Measurements from ENCODE around the gene TFDP2. TPM values are rescaled to one million over a fixed set of nuclear protein-coding genes. Genes with fewer than 3 reads are reported as not detected.

The TFDP2 gene
- total and polyA plus RNA-seq, 4 donors, result 13.3 to 62.5 (median 27.8) TPM

DNA sequence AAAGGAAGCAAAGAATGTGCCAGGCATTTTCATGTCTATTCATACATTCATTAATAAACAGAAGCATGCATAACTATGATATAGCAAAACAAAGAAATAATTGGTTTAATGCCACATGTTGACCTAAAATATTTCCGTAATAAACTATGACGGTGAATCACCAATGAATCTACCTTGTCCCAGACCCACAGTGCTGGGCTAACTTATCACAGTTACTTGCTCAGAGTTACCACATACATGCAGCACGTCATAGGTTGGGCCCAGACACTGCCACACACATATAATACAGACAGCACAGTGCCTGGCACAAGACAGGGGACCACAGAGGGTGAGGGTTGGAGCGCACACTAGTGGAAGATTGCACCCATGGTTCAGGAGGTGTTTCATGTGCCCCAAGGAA lies 186.0 kb downstream of the TFDP2 start:
- Histone ChIP-seq H3K9me3 (ENCODE audit: control insufficient read depth, low read length) (no peaks in the 10 kb centered on the region), H3K27ac (ENCODE audit: low read depth in 1 of 2, low read length in 2 of 2) (no peak overlapping the region), H3K36me3 (ENCODE audit: control insufficient read depth in 1 of 2, insufficient read depth in 2 of 2, low read length in 1 of 2) (peaks cover 0 to 4% of the 10 kb centered on the region in 2 donors), H3K4me3 (ENCODE audit: low read length in 2 of 2) (no peak overlapping the region), H3K4me1 (ENCODE audit: control insufficient read depth in 1 of 2, insufficient read depth in 2 of 2, low read length in 2 of 2) (peaks cover 0 to 2% of the 10 kb centered on the region in 2 donors), H3K27me3 (ENCODE audit: control insufficient read depth in 1 of 2, insufficient read depth in 2 of 2, low read length in 1 of 2) (no peaks in the 10 kb centered on the region)
- intact Hi-C loops (cut with DNase I), result loop anchor here (5.0 to 10.0 kb wide), 2 partner anchors 314 to 322 kb away; no protein-coding TSS in a partner anchor
- WGBS, 2 donors, result 89 to 90% methylated on average over 4 of the region's 4 CpGs
- ATAC-seq (ENCODE audit: low FRiP score) (no peak), DNase-seq (no peak)

DNA sequence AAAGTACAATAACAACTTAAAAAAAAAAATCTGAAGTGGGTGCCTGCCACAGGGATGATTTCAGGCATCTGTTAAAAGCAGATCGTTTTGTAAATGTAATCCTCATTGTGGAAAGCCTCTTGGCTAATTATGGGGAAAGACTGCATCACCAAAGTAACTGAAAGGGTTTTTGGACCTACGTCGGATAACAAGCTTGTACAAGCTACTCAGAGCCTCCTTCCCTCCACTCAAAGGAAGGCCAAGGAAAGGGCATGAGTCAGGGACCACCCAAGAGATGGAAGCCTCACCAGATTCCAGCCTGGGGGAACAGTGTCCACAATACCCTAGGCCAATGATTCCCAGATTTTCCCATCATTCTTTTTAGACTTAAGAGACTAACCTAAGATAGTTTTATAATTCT lies 188.6 kb downstream of the TFDP2 start:
- H3K27me3 ChIP-seq (ENCODE audit: control insufficient read depth in 1 of 2, insufficient read depth in 2 of 2, low read length in 1 of 2), result no peaks in the 10 kb centered on the region
- peak overlapping the region; percentile 52 to 67 for H3K27ac ChIP-seq (ENCODE audit: low read depth in 1 of 2, low read length in 2 of 2)
- H3K4me1 ChIP-seq (ENCODE audit: control insufficient read depth in 1 of 2, insufficient read depth in 2 of 2, low read length in 2 of 2), result peaks cover 0 to 2% of the 10 kb centered on the region in 2 donors
- H3K36me3 ChIP-seq (ENCODE audit: control insufficient read depth in 1 of 2, insufficient read depth in 2 of 2, low read length in 1 of 2), result peaks cover 0 to 4% of the 10 kb centered on the region in 2 donors
- intact Hi-C loops (cut with DNase I), result loop anchor here (5.0 to 10.0 kb wide), 2 partner anchors 317 to 324 kb away; no protein-coding TSS in a partner anchor
- ATAC-seq (ENCODE audit: low FRiP score), result peak; percentile 63
- no peaks in the 10 kb centered on the region for H3K9me3 ChIP-seq (ENCODE audit: control insufficient read depth, low read length)
- H3K4me3 ChIP-seq (ENCODE audit: low read length in 2 of 2), result no peak overlapping the region
- DNase-seq, result no peak
- WGBS, 2 donors, result 29 to 37% methylated on average over 3 of the region's 3 CpGs

- intact Hi-C loops (cut with DNase I), result loop anchor here (5.0 to 10.0 kb wide), 2 partner anchors 317 to 325 kb away; no protein-coding TSS in a partner anchor
- peak overlapping the region; percentile 59 to 94 for H3K27ac ChIP-seq (ENCODE audit: low read depth in 1 of 2, low read length in 2 of 2)
- peaks cover 0 to 4% of the 10 kb centered on the region in 2 donors for H3K36me3 ChIP-seq (ENCODE audit: control insufficient read depth in 1 of 2, insufficient read depth in 2 of 2, low read length in 1 of 2)
- no peak for DNase-seq
- 33 to 35% methylated on average over 8 of the region's 8 CpGs for WGBS, 2 donors
- H3K27me3 ChIP-seq (ENCODE audit: control insufficient read depth in 1 of 2, insufficient read depth in 2 of 2, low read length in 1 of 2), result no peaks in the 10 kb centered on the region
- no peak overlapping the region for H3K4me3 ChIP-seq (ENCODE audit: low read length in 2 of 2)
- H3K4me1 ChIP-seq (ENCODE audit: control insufficient read depth in 1 of 2, insufficient read depth in 2 of 2, low read length in 2 of 2), result peaks cover 0 to 2% of the 10 kb centered on the region in 2 donors
- no peaks in the 10 kb centered on the region for H3K9me3 ChIP-seq (ENCODE audit: control insufficient read depth, low read length)
- peak; percentile 58 for ATAC-seq (ENCODE audit: low FRiP score)
Observed at GRCh38 chr3:141959589-141960554, 189.5 kb downstream of the TFDP2 start.

DNA sequence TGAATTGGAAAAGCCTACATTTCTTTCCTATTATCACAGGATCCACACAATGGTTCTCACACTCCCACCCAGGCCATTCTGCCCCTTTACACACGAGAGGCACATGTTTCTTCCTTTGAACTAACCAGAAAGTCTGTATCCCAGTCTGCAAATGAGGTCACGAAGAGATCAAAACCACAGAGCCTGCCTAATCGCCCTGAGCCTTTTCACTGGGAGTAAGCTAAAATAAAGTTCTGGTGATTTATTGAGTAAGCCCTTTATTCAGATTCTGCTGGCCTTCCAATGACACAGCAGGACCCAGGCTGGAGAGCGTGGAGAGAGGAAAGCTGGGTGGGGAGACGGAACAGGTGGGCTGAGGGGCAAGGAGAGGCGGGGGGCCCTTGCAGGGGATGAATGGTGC lies 194.2 kb downstream of the TFDP2 start:
- no peak overlapping the region for H3K4me3 ChIP-seq (ENCODE audit: low read length in 2 of 2)
- DNase-seq (no peak), ATAC-seq (ENCODE audit: low FRiP score) (no peak)
- H3K4me1 ChIP-seq (ENCODE audit: control insufficient read depth in 1 of 2, insufficient read depth in 2 of 2, low read length in 2 of 2), result peaks cover 0 to 2% of the 10 kb centered on the region in 2 donors
- intact Hi-C loops (cut with DNase I), result no loop called here
- no peaks in the 10 kb centered on the region for H3K9me3 ChIP-seq (ENCODE audit: control insufficient read depth, low read length)
- 22 to 43% methylated on average over 6 of the region's 6 CpGs for WGBS, 2 donors
- H3K27ac ChIP-seq (ENCODE audit: low read depth in 1 of 2, low read length in 2 of 2), result no peak overlapping the region
- H3K36me3 ChIP-seq (ENCODE audit: control insufficient read depth in 1 of 2, insufficient read depth in 2 of 2, low read length in 1 of 2), result peaks cover 0 to 2% of the 10 kb centered on the region in 2 donors
- no peaks in the 10 kb centered on the region for H3K27me3 ChIP-seq (ENCODE audit: control insufficient read depth in 1 of 2, insufficient read depth in 2 of 2, low read length in 1 of 2)

DNA sequence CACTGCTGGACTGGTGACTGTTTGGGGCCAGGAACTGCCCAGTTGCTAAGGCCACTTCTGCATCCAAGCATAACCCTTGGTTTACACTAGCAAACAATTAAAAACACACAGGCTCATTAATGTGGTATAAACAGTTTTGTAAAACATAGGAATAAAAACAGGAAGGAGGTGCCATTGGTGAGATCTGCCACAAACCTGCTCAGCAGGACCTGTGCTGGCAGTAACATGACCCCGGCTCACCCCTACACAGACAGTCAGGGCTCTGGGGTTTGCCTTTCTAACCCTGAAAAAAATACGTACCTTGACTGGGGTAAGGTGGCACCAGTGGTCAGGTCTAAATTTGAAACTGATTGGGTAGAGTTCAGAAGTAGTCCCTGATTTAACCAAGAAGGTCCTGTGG lies 196.7 kb downstream of the TFDP2 start:
- peaks cover 0 to 2% of the 10 kb centered on the region in 2 donors for H3K36me3 ChIP-seq (ENCODE audit: control insufficient read depth in 1 of 2, insufficient read depth in 2 of 2, low read length in 1 of 2)
- no peak for DNase-seq
- ATAC-seq (ENCODE audit: low FRiP score), result no peak
- no peaks in the 10 kb centered on the region for H3K4me1 ChIP-seq (ENCODE audit: control insufficient read depth in 1 of 2, insufficient read depth in 2 of 2, low read length in 2 of 2)
- no peak overlapping the region for H3K4me3 ChIP-seq (ENCODE audit: low read length in 2 of 2)
- 94% methylated on average over 2 of the region's 2 CpGs for whole genome bisulfite sequencing, 2 donors
- H3K9me3 ChIP-seq (ENCODE audit: control insufficient read depth, low read length), result no peaks in the 10 kb centered on the region
- H3K27ac ChIP-seq (ENCODE audit: low read depth in 1 of 2, low read length in 2 of 2), result no peak overlapping the region
- intact Hi-C loops (cut with DNase I), result no loop called here
- no peaks in the 10 kb centered on the region for H3K27me3 ChIP-seq (ENCODE audit: control insufficient read depth in 1 of 2, insufficient read depth in 2 of 2, low read length in 1 of 2)

DNA sequence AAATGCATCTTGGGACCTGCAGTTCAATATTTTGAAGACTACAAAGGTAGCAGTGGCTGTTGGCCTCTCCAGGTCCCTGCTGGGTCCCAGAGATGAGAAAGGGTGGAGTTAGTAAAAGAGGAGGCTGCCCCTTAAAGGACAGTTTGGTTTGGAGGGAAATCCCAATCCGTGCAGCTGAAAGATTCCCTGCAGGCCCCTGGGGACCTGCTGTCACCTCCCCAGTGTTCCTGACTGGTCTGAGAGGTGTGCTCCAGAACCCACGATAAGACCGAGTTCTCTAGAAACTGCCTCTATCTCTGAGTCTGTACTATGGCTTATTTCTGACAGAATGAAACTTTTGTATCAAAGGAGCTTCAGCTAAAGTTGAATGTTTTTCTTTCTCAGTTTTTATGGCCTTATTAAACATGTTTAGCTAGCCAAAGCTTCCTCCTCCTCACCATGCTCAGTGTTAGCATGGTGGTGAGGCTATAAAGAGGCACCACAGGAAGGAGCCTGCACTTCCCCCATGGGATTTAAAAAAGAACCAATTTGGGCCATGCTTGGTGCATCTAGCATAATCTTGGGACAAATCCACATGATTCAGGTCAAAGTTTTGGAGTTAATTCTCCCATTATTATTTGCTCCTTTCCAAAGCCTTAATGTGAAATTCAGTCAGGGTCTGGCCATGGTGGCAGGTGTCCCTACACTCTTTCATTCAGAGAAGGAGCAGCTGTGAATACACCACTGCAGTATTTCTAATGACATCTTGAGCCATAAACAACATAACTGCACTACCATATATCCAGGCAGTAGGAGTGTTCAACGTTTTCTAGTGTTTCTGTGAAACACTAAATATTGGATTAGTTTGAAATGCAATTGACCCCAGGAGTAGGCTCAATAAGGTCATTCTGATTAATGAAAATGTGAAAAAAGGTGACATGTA lies 198.5 kb downstream of the TFDP2 start:
- Histone ChIP-seq H3K9me3 (ENCODE audit: control insufficient read depth, low read length) (no peaks in the 10 kb centered on the region), H3K4me1 (ENCODE audit: control insufficient read depth in 1 of 2, insufficient read depth in 2 of 2, low read length in 2 of 2) (no peaks in the 10 kb centered on the region), H3K4me3 (ENCODE audit: low read length in 2 of 2) (no peak overlapping the region), H3K27ac (ENCODE audit: low read depth in 1 of 2, low read length in 2 of 2) (no peak overlapping the region), H3K36me3 (ENCODE audit: control insufficient read depth in 1 of 2, insufficient read depth in 2 of 2, low read length in 1 of 2) (peaks cover 0 to 2% of the 10 kb centered on the region in 2 donors), H3K27me3 (ENCODE audit: control insufficient read depth in 1 of 2, insufficient read depth in 2 of 2, low read length in 1 of 2) (no peaks in the 10 kb centered on the region)
- no peak for DNase-seq
- ATAC-seq (ENCODE audit: low FRiP score), result no peak
- intact Hi-C loops (cut with DNase I), result no loop called here
- WGBS, 2 donors, result 76 to 83% methylated on average over 4 of the region's 4 CpGs

- Histone ChIP-seq H3K36me3 (ENCODE audit: control insufficient read depth in 1 of 2, insufficient read depth in 2 of 2, low read length in 1 of 2) (peaks cover 0 to 2% of the 10 kb centered on the region in 2 donors), H3K27ac (ENCODE audit: low read depth in 1 of 2, low read length in 2 of 2) (no peak overlapping the region), H3K9me3 (ENCODE audit: control insufficient read depth, low read length) (no peaks in the 10 kb centered on the region), H3K27me3 (ENCODE audit: control insufficient read depth in 1 of 2, insufficient read depth in 2 of 2, low read length in 1 of 2) (no peaks in the 10 kb centered on the region), H3K4me1 (ENCODE audit: control insufficient read depth in 1 of 2, insufficient read depth in 2 of 2, low read length in 2 of 2) (no peaks in the 10 kb centered on the region), H3K4me3 (ENCODE audit: low read length in 2 of 2) (no peak overlapping the region)
- no peak for DNase-seq
- intact Hi-C loops (cut with DNase I), result no loop called here
- ATAC-seq (ENCODE audit: low FRiP score), result no peak
- WGBS, 2 donors, result 94 to 97% methylated on average over 6 of the region's 6 CpGs
Observed at GRCh38 chr3:141949972-141950371, 199.4 kb downstream of the TFDP2 start.

- H3K9me3 ChIP-seq (ENCODE audit: control insufficient read depth, low read length), result no peaks in the 10 kb centered on the region
- H3K4me1 ChIP-seq (ENCODE audit: control insufficient read depth in 1 of 2, insufficient read depth in 2 of 2, low read length in 2 of 2), result no peaks in the 10 kb centered on the region
- 95 to 97% methylated on average over 10 of the region's 10 CpGs for WGBS, 2 donors
- H3K36me3 ChIP-seq (ENCODE audit: control insufficient read depth in 1 of 2, insufficient read depth in 2 of 2, low read length in 1 of 2), result peaks cover 0 to 2% of the 10 kb centered on the region in 2 donors
- intact Hi-C loops (cut with DNase I), result no loop called here
- H3K27me3 ChIP-seq (ENCODE audit: control insufficient read depth in 1 of 2, insufficient read depth in 2 of 2, low read length in 1 of 2), result no peaks in the 10 kb centered on the region
- DNase-seq (peak in 1 of 2 donors; percentile 23), ATAC-seq (ENCODE audit: low FRiP score) (no peak)
- H3K27ac ChIP-seq (ENCODE audit: low read depth in 1 of 2, low read length in 2 of 2), result no peak overlapping the region
- H3K4me3 ChIP-seq (ENCODE audit: low read length in 2 of 2), result no peak overlapping the region
Observed at GRCh38 chr3:141949399-141949798, 199.9 kb downstream of the TFDP2 start.

All from aorta (tissue), 5 donors.